ENCODE measurements around the gene METTL21A. TPM values are rescaled to one million over a fixed set of nuclear protein-coding genes. Genes with fewer than 3 reads are reported as not detected.

The METTL21A gene
- total and polyA plus RNA-seq, 2 of the 4 experiments (the other 2 are of a cell fraction): 5.9 to 11.6 TPM

GRCh38 chr2:207567671-207568070 lies 57.5 kb downstream of the METTL21A start:
- in situ Hi-C loops (cut with MboI; ENCODE audit: low sequenced_read_pairs): no loop called here

More at GRCh38 chr2:207567671-207568070, 57.5 kb downstream of the METTL21A start:
- no peak overlapping the region for H3K9ac ChIP-seq (ENCODE audit: low read depth, low read length)
- H2AK5ac ChIP-seq (ENCODE audit: low read depth, low read length): no peak overlapping the region
- peaks cover 12 to 15% of the 10 kb centered on the region in 2 experiments for H3K79me1 ChIP-seq (ENCODE audit: low read depth in 1 of 2, low read length in 2 of 2)
- no peaks in the 10 kb centered on the region for H4K20me1 ChIP-seq (ENCODE audit: insufficient read depth, low read length)
- ATAC-seq (ENCODE audit: low read depth) (no peak), DNase-seq (no peak)
- no peak overlapping the region for H3K4me3 ChIP-seq (ENCODE audit: insufficient read depth, low read depth, low read length)
- no peak overlapping the region for H2AK9ac ChIP-seq (replicated peaks; ENCODE audit: low read depth, low read length, poor library complexity)
- ChIA-PET CTCF (interaction anchor here (0.6 kb wide), 1 partner anchor 120 kb away, joined by 3 read pairs; no protein-coding TSS in a partner anchor), POLR2A (ENCODE audit: unreplicated experiment) (no interaction called here)
- H3K4ac ChIP-seq (ENCODE audit: low read depth, low read length): no peak overlapping the region
- H3K23ac ChIP-seq (ENCODE audit: low read depth, low read length): no peak overlapping the region
- intact Hi-C loops (cut with micrococcal nuclease): no loop called here
- H3K27me3 ChIP-seq (ENCODE audit: control insufficient read depth, insufficient read depth, low read length): no peaks in the 10 kb centered on the region
- no peaks in the 10 kb centered on the region for H3K9me3 ChIP-seq (ENCODE audit: control insufficient read depth, insufficient read depth, low read length)
- H4K91ac ChIP-seq (ENCODE audit: insufficient read depth, low read depth, low read length): no peak overlapping the region
- peaks cover 11% of the 10 kb centered on the region for H3K36me3 ChIP-seq (ENCODE audit: control insufficient read depth, insufficient read depth, low read length)
- H3K56ac ChIP-seq (ENCODE audit: extremely low read depth, insufficient read depth, low read length): no peak overlapping the region
- no peak overlapping the region for H2BK5ac ChIP-seq (ENCODE audit: low read depth, low read length, poor library complexity, severe bottlenecking)
- H3K9me1 ChIP-seq (ENCODE audit: insufficient read depth, low read length): peaks cover 8% of the 10 kb centered on the region
- no peak overlapping the region for H3K14ac ChIP-seq (replicated peaks; ENCODE audit: low read depth, low read length)
- no peak overlapping the region for H4K5ac ChIP-seq (ENCODE audit: low read depth, low read length)
- H3K18ac ChIP-seq (ENCODE audit: low read depth, low read length): no peak overlapping the region
- H2BK15ac ChIP-seq (ENCODE audit: low read depth, low read length): no peak overlapping the region
- TF ChIP-seq RFX5 (IDR thresholded peaks at IDR 0.05; ENCODE audit: low read depth, low read length) (no peak), FOS (IDR thresholded peaks at IDR 0.05; ENCODE audit: low read depth, low read length) (no peak), SMC3 (IDR thresholded peaks at IDR 0.05; ENCODE audit: low read depth, low read length) (no peak), NFE2L2 (IDR thresholded peaks at IDR 0.05; ENCODE audit: low read depth, low read length) (no peak), BHLHE40 (IDR thresholded peaks at IDR 0.05; ENCODE audit: low read depth, low read length) (no peak), MAZ (IDR thresholded peaks at IDR 0.05; ENCODE audit: borderline replicate concordance, low read depth, low read length) (no peak), CHD1 (IDR thresholded peaks at IDR 0.05; ENCODE audit: low read depth, low read length) (no peak), RCOR1 (IDR thresholded peaks at IDR 0.05; ENCODE audit: insufficient replicate concordance, low read length) (no peak), MXI1 (IDR thresholded peaks at IDR 0.05; ENCODE audit: borderline replicate concordance, low read depth, low read length) (no peak), POLR2A (IDR thresholded peaks at IDR 0.05; ENCODE audit: low read depth, low read length) (no peak), RAD21 (IDR thresholded peaks at IDR 0.05; ENCODE audit: low read length) (no peak), MAFK (IDR thresholded peaks at IDR 0.05; ENCODE audit: low read depth, low read length) (no peak), CEBPB (IDR thresholded peaks at IDR 0.05; ENCODE audit: low read depth, low read length) (no peak), USF2 (IDR thresholded peaks at IDR 0.05; ENCODE audit: low read depth, low read length) (no peak)
- TF ChIP-seq, protein P1, sequence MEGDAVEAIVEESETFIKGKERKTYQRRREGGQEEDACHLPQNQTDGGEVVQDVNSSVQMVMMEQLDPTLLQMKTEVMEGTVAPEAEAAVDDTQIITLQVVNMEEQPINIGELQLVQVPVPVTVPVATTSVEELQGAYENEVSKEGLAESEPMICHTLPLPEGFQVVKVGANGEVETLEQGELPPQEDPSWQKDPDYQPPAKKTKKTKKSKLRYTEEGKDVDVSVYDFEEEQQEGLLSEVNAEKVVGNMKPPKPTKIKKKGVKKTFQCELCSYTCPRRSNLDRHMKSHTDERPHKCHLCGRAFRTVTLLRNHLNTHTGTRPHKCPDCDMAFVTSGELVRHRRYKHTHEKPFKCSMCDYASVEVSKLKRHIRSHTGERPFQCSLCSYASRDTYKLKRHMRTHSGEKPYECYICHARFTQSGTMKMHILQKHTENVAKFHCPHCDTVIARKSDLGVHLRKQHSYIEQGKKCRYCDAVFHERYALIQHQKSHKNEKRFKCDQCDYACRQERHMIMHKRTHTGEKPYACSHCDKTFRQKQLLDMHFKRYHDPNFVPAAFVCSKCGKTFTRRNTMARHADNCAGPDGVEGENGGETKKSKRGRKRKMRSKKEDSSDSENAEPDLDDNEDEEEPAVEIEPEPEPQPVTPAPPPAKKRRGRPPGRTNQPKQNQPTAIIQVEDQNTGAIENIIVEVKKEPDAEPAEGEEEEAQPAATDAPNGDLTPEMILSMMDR (conservative IDR thresholded peaks at IDR 0.05; ENCODE audit: low read depth, low read length): no peak
- TF ChIP-seq, protein P2, sequence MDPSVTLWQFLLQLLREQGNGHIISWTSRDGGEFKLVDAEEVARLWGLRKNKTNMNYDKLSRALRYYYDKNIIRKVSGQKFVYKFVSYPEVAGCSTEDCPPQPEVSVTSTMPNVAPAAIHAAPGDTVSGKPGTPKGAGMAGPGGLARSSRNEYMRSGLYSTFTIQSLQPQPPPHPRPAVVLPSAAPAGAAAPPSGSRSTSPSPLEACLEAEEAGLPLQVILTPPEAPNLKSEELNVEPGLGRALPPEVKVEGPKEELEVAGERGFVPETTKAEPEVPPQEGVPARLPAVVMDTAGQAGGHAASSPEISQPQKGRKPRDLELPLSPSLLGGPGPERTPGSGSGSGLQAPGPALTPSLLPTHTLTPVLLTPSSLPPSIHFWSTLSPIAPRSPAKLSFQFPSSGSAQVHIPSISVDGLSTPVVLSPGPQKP (IDR thresholded peaks at IDR 0.05; ENCODE audit: borderline replicate concordance, low read depth, low read length): no peak
- H4K8ac ChIP-seq (ENCODE audit: low read depth in 2 of 2, low read length in 2 of 2): no peak overlapping the region
- no peak overlapping the region for H3K27ac ChIP-seq (ENCODE audit: insufficient read depth, low read length)
- H3K4me2 ChIP-seq (ENCODE audit: low read depth, low read length): no peak overlapping the region
- H2BK20ac ChIP-seq (ENCODE audit: low read depth, low read length): no peak overlapping the region
- no TSS peak for BruUV-seq (replicated peaks)
- no peak overlapping the region for H2AFZ ChIP-seq (replicated peaks; ENCODE audit: low read length, poor library complexity)
- dilution Hi-C loops (cut with HindIII; ENCODE audit: low sequenced_read_pairs, unreplicated experiment): no loop called here
- H2BK120ac ChIP-seq (ENCODE audit: low read depth, low read length): no peak overlapping the region
- H3K4me1 ChIP-seq (ENCODE audit: control insufficient read depth, insufficient read depth, low read length): peaks cover 3% of the 10 kb centered on the region; the same call in 1 of the 2 replicates
